NOMO-1 treated with dmso at 0.1 percent for 144 hours (cell line): ENCODE data around the gene ZNF202.

ENCODE experiments used
- DNase-seq: peaks from one replicate; lab custom pipeline; 2025; ENCODE audit not compliant: unreplicated experiment; lab: John Stamatoyannopoulos, UW

Gene ZNF202

DNA sequence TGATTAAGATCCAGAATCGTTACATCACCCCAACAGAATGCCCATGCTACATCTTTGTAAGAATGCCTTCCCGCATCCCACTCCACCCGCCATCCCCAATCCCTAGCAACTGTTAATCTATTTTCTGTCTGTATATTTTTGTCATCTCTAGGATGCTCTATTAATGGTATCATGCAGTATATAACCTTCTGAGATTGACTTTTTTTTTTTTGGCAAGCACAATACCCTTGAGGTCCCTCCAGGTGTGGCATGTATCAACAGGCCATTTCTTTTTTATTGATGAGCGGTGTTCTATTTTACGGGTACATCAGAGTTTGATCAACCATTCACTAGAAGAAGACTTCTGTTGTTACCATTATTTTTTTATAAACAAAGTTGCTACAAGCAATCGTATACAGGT is 56.9 kb downstream of the ZNF202 start:
- no peak for DNase-seq

DNA sequence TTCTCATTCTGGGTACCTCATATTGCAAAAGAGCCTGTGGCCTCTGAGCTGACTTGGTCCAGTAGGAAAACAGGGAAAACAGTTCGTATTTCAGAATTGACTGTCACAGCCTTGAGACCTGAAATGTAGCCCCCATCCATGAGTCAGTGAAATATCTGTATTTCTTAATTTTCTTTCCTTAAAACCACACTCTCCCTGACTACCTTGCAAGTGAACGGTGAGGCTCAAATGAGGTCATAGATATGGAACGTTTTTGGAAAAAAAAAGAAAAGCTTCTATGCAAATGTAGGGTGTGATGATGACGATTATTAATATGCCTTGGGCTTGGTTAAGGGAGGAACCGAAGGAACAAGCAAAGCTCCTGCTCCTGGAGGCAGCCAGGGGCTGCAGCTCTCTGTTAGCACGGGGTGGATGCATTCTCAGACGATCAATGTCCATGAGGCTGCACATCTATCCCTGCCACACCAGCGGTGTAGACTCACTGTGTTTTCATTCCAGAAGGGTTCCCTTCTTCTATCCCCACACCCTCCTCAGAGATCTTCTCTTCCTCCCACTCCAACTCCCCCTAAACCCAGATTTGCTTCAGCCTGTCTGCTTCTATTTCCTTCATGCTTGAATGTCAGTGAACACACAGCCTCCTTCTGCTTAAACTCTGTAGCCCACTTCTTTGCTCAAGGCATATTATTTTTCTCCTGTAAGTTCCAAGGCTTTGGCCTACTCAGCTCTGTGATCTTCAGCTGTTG is 57.9 kb downstream of the ZNF202 start:
- DNase-seq: no peak

DNA sequence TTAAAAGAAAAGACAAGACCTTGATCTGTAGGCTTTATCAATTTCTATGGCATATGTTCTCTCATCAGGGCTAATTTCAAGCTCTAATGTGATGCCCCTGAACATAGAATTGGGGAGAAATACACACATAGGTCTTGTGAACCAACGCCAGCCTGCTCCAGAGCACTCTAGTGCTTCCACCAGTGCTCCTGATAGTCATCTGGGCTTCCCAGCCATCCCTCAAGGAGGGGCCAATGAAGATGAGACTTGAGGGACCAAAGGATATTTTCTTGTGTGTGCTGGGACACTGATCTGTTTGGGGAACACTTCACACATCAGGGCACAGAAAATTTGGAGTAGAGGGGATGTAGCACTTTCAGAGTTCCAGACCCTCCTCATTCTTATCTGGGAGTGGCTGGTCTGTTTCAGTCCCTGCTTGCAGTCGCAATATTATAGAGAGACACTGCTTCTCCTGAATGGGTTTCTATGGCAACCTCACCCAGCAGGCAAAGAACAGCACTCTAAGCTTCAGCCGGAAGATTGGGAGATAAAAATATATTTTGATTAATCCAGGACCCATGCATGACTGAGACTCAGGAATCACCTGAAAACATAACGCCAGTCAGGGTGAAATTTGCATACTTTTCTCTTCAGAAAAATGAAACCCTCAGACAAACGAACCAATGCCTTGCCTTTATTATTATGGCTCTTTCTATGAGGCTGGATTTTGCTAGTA is 58.6 kb downstream of the ZNF202 start:
- no peak for DNase-seq

DNA sequence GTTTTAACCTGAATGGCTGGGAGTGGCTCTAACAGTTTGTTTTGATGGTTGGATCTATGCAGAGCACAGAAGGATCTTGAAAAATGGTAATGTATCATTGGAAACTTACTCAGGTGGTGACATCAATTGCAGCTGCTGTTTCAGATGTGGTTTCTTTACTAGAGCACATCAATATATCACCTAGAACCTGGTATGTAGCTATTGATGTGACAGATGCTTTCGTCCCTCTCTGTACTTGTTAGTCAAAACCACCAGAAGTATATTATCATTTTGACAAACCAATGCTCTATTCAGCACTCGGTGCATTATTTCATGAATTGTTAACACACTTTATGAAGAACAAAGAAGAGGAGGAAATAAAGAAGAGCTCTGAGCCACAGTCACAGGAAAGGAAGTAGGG is 60.4 kb downstream of the ZNF202 start:
- DNase-seq: no peak

DNA sequence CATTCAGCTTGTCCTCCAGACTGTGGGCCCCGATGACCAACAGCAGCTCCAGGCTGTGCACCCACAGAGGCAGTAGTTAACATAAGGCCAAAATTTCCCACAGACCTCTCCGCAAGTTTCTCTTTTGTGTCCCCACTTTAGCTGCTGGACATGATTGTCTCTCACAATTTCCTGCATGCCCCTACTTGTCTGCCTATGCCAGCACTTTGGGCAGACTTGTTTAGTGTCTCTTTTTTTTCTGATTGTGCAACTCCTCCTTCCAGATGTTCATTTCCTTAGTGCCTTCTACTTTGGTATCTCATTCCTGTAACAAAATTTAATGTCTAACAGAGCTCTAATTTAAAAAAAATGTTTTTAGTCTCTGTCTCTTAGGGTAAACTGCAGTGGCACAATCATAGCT is 63.2 kb downstream of the ZNF202 start:
- no peak for DNase-seq

DNA sequence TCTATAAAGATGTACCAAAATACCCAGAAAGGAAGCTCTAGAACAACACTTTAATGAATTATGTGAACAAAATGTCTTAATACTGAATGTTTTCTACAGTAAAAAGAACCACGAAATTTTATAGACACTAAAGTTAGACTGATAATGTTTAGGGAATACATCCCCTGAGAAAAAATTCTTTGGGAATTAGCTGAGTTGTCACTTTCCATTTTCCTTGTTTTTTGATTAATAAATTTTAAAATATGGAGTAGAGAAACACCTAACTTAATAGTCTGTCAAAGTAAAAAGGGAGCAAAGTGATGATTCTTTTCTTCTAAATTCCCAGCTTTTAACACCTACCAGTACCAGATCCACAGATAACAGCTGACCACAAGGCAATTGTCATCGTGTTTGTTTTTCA is 64.0 kb downstream of the ZNF202 start:
- DNase-seq: no peak

DNA sequence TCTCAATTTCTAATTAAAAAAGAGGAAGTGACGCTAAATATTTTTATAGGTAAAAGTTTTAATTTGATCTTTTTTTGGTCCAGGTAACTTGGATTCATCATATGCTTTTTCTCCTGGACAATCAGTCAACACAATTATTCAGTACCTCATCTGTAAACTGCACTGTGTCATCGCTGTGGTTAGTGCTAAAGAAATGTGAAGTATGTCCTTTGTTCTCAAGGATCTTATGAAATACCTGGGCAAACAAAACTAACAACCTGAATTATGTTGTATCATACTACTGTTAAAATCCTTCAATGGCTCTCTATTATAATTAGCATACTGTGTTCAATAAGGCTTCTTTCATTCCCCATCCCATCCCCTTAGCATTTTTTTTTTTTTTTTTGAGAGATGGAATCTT is 67.2 kb downstream of the ZNF202 start:
- DNase-seq: no peak
